T-cell (primary cell): ENCODE data around the gene CDKN2B-AS1. TPM values are rescaled to one million over a fixed set of nuclear protein-coding genes. Genes with fewer than 3 reads are reported as not detected.
A peak's percentile ranks its signal among the peaks of the same experiment; 100 is the strongest.

ENCODE experiments used
- ATAC-seq, 4 experiments: fragments of 200-7000 bp in 3 of 4; fragments of 150-1000 bp in 1 of 4; cut with Tn5 transposase; replicated peaks in 1 of 4; 1 replicate in 3 of 4; 2 replicates in 1 of 4; pipeline ENCODE4 v1.10.0; 2021; ENCODE audit warnings: moderate library complexity in 3 of 4, mild to moderate bottlenecking in 2 of 4, moderate number of reproducible peaks in 1 of 4
- CTCF ChIA-PET, 2 donors: fragments of 300-600 bp; sonication (Branson Sonifier 250); formaldehyde crosslinking; loops; one replicate each; lab custom pipeline; 2022; ENCODE audit warnings: antibody characterized with exemption in 2 of 2; lab: Charles Lee
- POLR2A ChIA-PET, 2 donors: fragments of 300-600 bp; sonication (Branson Sonifier 250); formaldehyde crosslinking; loops; one replicate each; lab custom pipeline; 2022; ENCODE audit warnings: antibody characterized with exemption in 2 of 2; lab: Charles Lee
- DNase-seq, 35 experiments: peaks; one replicate each; pipeline versions ENCODE4 v3.0.0 to v3.0.0-alpha.2; 2013 to 2023
- H3K27ac ChIP-seq: one replicate; pipeline ENCODE4 v1.5.1; 2013; ENCODE audit warnings: low read length
- H3K27me3 ChIP-seq, 2 experiments: replicated peaks in 1 of 2; 1 replicate in 1 of 2; 2 replicates in 1 of 2; pipeline versions ENCODE4 v1.6.1 to v1.7.0; 2013; ENCODE audit warnings: low read length in 1 of 2, mixed read lengths in 1 of 2; ENCODE audit not compliant: control insufficient read depth in 2 of 2, insufficient read depth in 2 of 2; ENCODE audit errors: extremely low read depth in 1 of 2
- H3K36me3 ChIP-seq, 2 donors: 1 replicate in 1 of 2; 2 replicates in 1 of 2; pipeline versions ENCODE4 v1.6.1 to v1.7.0; 2013; ENCODE audit warnings: low read length in 1 of 2; ENCODE audit not compliant: control insufficient read depth in 2 of 2, insufficient read depth in 1 of 2; ENCODE audit errors: extremely low read depth in 1 of 2
- H3K4me1 ChIP-seq, 2 experiments: 1 replicate in 1 of 2; 2 replicates in 1 of 2; pipeline versions ENCODE4 v1.6.1 to v1.7.0; 2013; ENCODE audit warnings: low read length in 2 of 2, mixed read lengths in 1 of 2; ENCODE audit not compliant: insufficient read depth in 2 of 2, control insufficient read depth in 1 of 2; ENCODE audit errors: extremely low read depth in 1 of 2
- H3K4me3 ChIP-seq, 2 donors: 1 replicate in 1 of 2; 2 replicates in 1 of 2; pipeline versions ENCODE4 v1.5.1 to v1.7.0; 2013; ENCODE audit warnings: mild to moderate bottlenecking in 2 of 2, low read length in 1 of 2, moderate library complexity in 1 of 2; ENCODE audit not compliant: control insufficient read depth in 1 of 2; ENCODE audit errors: extremely low read depth in 1 of 2
- H3K9me3 ChIP-seq: 2 replicates; pipeline ENCODE4 v1.7.0; 2013
- H3K27ac Mint-ChIP-seq, 2 donors: one replicate each; pipeline ENCODE4 v1.8.0; 2020 to 2021; ENCODE audit warnings: mild to moderate bottlenecking in 2 of 2, mixed read lengths in 2 of 2
- H3K27me3 Mint-ChIP-seq, 2 donors: one replicate each; pipeline ENCODE4 v1.8.0; 2021 to 2022; ENCODE audit warnings: mixed read lengths in 2 of 2
- H3K36me3 Mint-ChIP-seq: one replicate; pipeline ENCODE4 v1.8.0; 2021; ENCODE audit warnings: mixed read lengths
- H3K4me1 Mint-ChIP-seq, 3 donors: one replicate each; pipeline ENCODE4 v1.8.0; 2020 to 2022; ENCODE audit warnings: mixed read lengths in 3 of 3, mild to moderate bottlenecking in 1 of 3
- H3K4me3 Mint-ChIP-seq, 3 donors: one replicate each; pipeline ENCODE4 v1.8.0; 2020 to 2022; ENCODE audit warnings: mild to moderate bottlenecking in 3 of 3, mixed read lengths in 3 of 3, moderate library complexity in 3 of 3
- H3K9me3 Mint-ChIP-seq, 3 donors: one replicate each; pipeline ENCODE4 v1.8.0; 2020 to 2022; ENCODE audit warnings: mixed read lengths in 3 of 3
- WGBS: methylation state at CpG from one replicate; pipeline ENCODE4 v1.1.5; 2013; ENCODE audit warnings: missing lambda C conversion rate; ENCODE audit not compliant: insufficient coverage; 5-methylcytosine and 5-hydroxymethylcytosine counted together
- total RNA-seq, 35 experiments: library from RNA in 6 of 35; stranded (reverse) in 6 of 35; fragments of 120-200 nt in 1 of 35; gene quantifications; one replicate each; pipeline versions ENCODE4 v1.2.1 to v1.2.4 and lab custom pipeline; 2013 to 2026

Gene CDKN2B-AS1
- total RNA-seq, 5 donors from 2014 or later (not counting 1 experiment from before 2014, with no cell fraction given), result 1.1 to 1.5 (median 1.4) TPM

DNA sequence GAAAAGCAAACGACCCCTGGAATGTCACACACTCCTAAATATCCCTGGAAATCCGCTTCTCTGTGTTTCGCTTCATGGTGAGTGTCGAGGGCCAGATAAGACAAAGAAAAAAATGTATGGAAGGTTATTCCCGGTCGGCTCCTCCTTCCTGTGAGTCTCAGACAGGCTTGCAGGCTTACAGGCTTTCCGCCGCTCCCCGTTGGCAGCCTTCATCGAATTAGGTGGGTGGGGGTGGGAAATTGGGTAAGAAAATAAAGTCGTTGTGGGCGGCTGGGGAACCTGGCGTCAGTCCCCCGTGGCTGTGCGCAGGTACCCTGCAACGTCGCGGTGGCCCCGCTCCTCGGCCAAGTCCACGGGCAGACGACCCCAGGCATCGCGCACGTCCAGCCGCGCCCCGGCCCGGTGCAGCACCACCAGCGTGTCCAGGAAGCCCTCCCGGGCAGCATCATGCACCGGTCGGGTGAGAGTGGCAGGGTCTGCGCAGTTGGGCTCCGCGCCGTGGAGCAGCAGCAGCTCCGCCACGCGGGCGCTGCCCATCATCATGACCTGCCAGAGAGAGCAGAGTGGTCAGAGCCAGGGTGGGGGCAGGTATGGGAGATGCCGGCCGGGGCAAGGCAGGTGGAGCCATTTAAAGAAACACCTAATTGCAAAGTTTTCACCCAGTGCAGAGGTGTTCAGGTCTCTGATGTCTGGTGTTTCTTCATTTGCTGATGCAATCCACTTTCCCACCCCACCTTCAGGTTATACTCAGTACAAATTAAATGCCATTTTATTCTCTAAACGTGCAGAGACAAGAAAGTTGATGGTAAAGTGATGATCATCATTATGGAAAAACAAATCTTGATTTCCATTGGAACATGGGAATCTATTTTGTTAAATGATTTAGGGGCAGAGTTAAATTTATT lies 11.4 kb downstream of the CDKN2B-AS1 start:
- H3K9me3 ChIP-seq, result no peaks in the 10 kb centered on the region
- H3K4me1 ChIP-seq, result peaks cover 9 to 24% of the 10 kb centered on the region in 2 experiments
- Mint-ChIP-seq H3K9me3 (no peaks in the 10 kb centered on the region), H3K36me3 (peaks cover 3% of the 10 kb centered on the region), H3K27ac (no peak overlapping the region), H3K4me3 (peak overlapping the region; percentile 7 to 51 (median 14)), H3K27me3 (peaks cover 58 to 67% of the 10 kb centered on the region in 2 donors), H3K4me1 (peaks cover 22 to 34% (median 26%) of the 10 kb centered on the region in 3 donors)
- H3K27ac ChIP-seq, result no peak overlapping the region
- no peak overlapping the region for H3K4me3 ChIP-seq
- WGBS, result 27% methylated on average over 37 of the region's 44 CpGs
- ATAC-seq (no peak), DNase-seq (no peak)
- no peaks in the 10 kb centered on the region for H3K36me3 ChIP-seq
- ChIA-PET CTCF (interaction anchor here in 1 of 2 donors (3.4 kb wide), 1 partner anchor 193 kb away, joined by 55 read pairs; no protein-coding TSS in a partner anchor), POLR2A (no interaction called here)
- peaks cover 31 to 33% of the 10 kb centered on the region in 2 experiments for H3K27me3 ChIP-seq

DNA sequence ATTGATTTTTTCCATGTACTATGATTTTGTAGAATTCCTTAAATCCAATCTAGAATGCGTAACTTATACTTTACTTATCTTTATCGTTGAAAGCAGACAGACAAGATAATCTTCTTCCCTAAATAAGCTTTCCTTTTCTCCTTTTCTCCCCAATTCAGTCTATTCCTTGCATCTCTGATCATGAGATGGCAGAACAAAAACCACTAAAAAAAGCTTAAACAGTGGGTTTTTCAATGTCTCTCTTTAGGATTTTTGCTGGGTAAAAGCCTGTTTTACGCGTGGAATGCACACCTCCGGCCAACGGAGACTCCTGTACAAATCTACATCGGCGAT lies 13.8 kb downstream of the CDKN2B-AS1 start:
- no peak overlapping the region for H3K27ac ChIP-seq
- peaks cover 59 to 62% of the 10 kb centered on the region in 2 donors for H3K27me3 Mint-ChIP-seq
- ChIA-PET CTCF (interaction anchor here (0.5 to 3.4 kb wide), 23 partner anchors 13 to 451 kb away, joined by 3 to 55 read pairs (median 4); partner anchors contain the start of genes CDKN2A (in 2 of the 2) and CDKN2B-AS1 (in 2 of the 2)), POLR2A (interaction anchor here in 1 of 2 donors (0.5 to 0.6 kb wide), 2 partner anchors 65 to 195 kb away, joined by 3 read pairs; no protein-coding TSS in a partner anchor)
- peak overlapping the region in 1 of 2 donors; percentile 46 for H3K27ac Mint-ChIP-seq
- peak overlapping the region; percentile 68 to 85 (median 81) for H3K4me3 Mint-ChIP-seq
- no peaks in the 10 kb centered on the region for H3K9me3 ChIP-seq
- H3K36me3 ChIP-seq, result no peaks in the 10 kb centered on the region
- peaks cover 22 to 34% (median 26%) of the 10 kb centered on the region in 3 donors for H3K4me1 Mint-ChIP-seq
- ATAC-seq (no peak), DNase-seq (no peak)
- no peaks in the 10 kb centered on the region for H3K9me3 Mint-ChIP-seq
- WGBS, result 2% methylated on average over 6 of the region's 8 CpGs
- peaks cover 30 to 39% of the 10 kb centered on the region in 2 experiments for H3K27me3 ChIP-seq
- peaks cover 9 to 24% of the 10 kb centered on the region in 2 experiments for H3K4me1 ChIP-seq
- peak overlapping the region; percentile 61 to 77 for H3K4me3 ChIP-seq
- peaks cover 3% of the 10 kb centered on the region for H3K36me3 Mint-ChIP-seq

DNA sequence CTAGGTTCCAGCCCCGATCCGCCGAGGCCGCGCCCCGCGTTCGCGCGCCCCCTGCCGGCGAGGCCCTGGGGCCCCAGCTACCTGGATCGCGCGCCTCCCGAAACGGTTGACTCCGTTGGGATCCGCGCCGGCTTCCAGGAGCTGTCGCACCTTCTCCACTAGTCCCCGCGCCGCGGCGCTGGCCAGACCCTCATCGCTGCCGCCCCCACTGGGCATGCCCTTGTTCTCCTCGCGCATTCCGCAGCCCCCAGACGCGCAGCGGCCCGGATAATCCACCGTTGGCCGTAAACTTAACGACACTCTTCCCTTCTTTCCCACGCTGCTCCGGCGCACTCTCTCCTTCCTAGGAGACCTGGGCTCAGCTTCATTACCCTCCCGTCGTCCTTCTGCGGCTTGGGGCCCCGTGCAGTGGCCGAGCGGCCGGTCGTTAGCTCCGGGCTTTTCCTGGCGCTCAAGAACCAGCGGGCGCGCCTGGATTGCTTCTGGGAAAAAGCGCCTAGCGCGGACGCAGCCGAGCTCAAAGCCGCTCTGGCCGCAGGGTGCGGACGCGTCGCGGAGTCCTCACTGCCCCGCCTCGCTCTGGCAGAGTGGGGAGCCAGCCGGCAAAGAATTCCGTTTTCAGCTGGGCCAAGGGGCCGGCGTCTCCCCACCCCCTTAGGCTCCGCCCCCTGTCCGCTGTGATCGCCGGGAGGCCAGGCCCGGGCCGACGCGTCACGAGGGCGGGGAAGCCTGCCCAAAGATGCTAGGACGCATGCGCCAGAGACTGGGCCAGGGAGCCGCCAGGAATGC lies 14.3 kb downstream of the CDKN2B-AS1 start, which contains the start of gene CDKN2B:
CDKN2B (minus strand) TSS at position 589 of the 789 bp plus-strand sequence; CDS start at position 237, 352 bp downstream.
- peak within 1 kb of the TSS; percentile 68 to 85 (median 81) for H3K4me3 Mint-ChIP-seq
- H3K36me3 Mint-ChIP-seq, result no peaks in the 10 kb centered on the region
- peaks cover 22 to 34% (median 26%) of the 10 kb centered on the region in 3 donors for H3K4me1 Mint-ChIP-seq
- no peak within 1 kb of the TSS for H3K27ac ChIP-seq
- WGBS, result 3% methylated on average over 86 of the region's 86 CpGs
- H3K9me3 Mint-ChIP-seq, result no peaks in the 10 kb centered on the region
- ChIA-PET POLR2A (interaction anchor here (0.5 to 0.6 kb wide), 2 partner anchors 65 to 397 kb away, joined by 3 to 4 read pairs; no protein-coding TSS in a partner anchor), CTCF (interaction anchor here (0.6 to 3.4 kb wide), 24 partner anchors 13 to 452 kb away, joined by 3 to 55 read pairs (median 4); partner anchors contain the start of genes CDKN2A (in 1 of the 2) and CDKN2B-AS1 (in 1 of the 2))
- peak within 1 kb of the TSS in 1 of 2 donors; percentile 46 for H3K27ac Mint-ChIP-seq
- peaks cover 30 to 39% of the 10 kb centered on the region in 2 experiments for H3K27me3 ChIP-seq
- H3K4me1 ChIP-seq, result peaks cover 9 to 24% of the 10 kb centered on the region in 2 experiments
- ATAC-seq, result peak; percentile 70 to 80 (median 73)
- DNase-seq, result peak in 25 of 35 experiments; percentile 23 to 80 (median 45)
- H3K4me3 ChIP-seq, result peak within 1 kb of the TSS; percentile 61 to 77
- no peaks in the 10 kb centered on the region for H3K9me3 ChIP-seq
- peaks cover 58% of the 10 kb centered on the region in 2 donors for H3K27me3 Mint-ChIP-seq
- H3K36me3 ChIP-seq, result no peaks in the 10 kb centered on the region

DNA sequence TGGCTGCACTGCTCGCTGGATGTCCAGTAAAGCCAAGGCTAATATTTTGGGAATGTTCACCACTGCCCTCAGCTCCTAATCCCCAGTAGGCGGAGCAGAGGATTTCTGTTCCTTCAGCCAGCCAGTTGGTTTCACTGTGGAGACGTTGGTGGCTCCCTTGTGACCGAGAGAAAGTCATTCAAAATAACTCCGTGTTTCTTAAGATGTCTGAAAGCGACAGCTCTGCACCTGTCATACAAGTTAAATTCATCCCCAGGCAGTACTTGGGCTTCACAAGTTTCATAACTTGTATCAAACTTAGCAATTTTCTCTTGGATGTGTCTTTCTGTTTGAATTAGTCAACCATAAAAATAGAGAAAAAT lies 14.9 kb downstream of the CDKN2B-AS1 start:
- H3K27ac Mint-ChIP-seq, result no peak overlapping the region
- H3K4me3 ChIP-seq, result peak overlapping the region; percentile 61 to 77

DNA sequence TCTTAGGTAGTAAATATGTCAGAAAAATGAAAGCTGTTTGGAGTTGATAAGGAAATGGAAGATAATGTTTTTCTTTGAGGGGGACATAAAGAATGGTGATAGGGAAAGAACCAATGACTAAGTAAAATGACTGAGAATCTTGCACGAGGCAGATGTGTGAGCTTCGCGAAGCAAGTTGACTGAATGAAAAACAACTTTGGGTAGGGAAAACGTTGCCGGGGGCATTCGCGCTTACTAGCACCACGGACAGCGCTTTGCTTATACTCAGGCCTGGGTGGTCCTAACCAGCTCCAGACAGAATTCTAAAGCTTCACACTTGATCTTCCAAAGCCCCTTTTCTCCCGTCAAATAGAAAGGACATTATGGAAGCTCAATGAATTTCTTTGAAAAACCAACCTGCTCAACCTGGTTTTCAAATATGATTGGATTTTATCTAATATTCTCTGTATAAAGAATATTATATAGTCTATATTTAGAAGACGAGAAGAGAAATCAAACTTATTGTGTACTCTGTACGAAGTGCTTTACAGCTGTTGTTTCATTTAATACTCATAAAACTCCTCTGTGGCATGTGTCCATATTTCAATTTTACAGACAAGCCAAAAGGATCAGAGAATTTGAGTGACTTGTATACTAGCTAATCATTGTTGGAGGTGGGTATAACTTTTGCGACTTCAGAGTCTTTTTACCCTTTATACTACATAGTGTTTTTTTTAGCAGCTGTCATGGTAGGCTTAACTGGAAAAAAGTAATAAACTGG lies 16.5 kb downstream of the CDKN2B-AS1 start:
- H3K27ac Mint-ChIP-seq, result no peak overlapping the region
- Histone ChIP-seq H3K36me3 (no peaks in the 10 kb centered on the region), H3K27me3 (peaks cover 16 to 27% of the 10 kb centered on the region in 2 experiments), H3K9me3 (no peaks in the 10 kb centered on the region), H3K4me3 (no peak overlapping the region), H3K27ac (no peak overlapping the region), H3K4me1 (peaks cover 6 to 13% of the 10 kb centered on the region in 2 experiments)
- ChIA-PET CTCF (interaction anchor here in 1 of 2 donors (0.5 to 1.4 kb wide), 6 partner anchors 24 to 199 kb away, joined by 3 to 8 read pairs (median 4); no protein-coding TSS in a partner anchor), POLR2A (interaction anchor here in 1 of 2 donors (0.7 kb wide), 1 partner anchor 155 kb away, joined by 4 read pairs; no protein-coding TSS in a partner anchor)
- ATAC-seq (no peak), DNase-seq (peak in 1 of 35 experiments; percentile 41)
- peaks cover 12 to 17% (median 13%) of the 10 kb centered on the region in 3 donors for H3K4me1 Mint-ChIP-seq
- H3K4me3 Mint-ChIP-seq, result no peak overlapping the region
- WGBS, result 13% methylated on average over 7 of the region's 13 CpGs
- peaks cover 38% of the 10 kb centered on the region in 2 donors for H3K27me3 Mint-ChIP-seq
- H3K36me3 Mint-ChIP-seq, result no peaks in the 10 kb centered on the region
- no peaks in the 10 kb centered on the region for H3K9me3 Mint-ChIP-seq

More for the DNA sequence above, 14.9 kb downstream of the CDKN2B-AS1 start:
- H3K27ac ChIP-seq, result no peak overlapping the region
- POLR2A ChIA-PET, result interaction anchor here in 1 of 2 donors (0.6 kb wide), 1 partner anchor 396 kb away, joined by 4 read pairs; no protein-coding TSS in a partner anchor
- Mint-ChIP-seq H3K36me3 (no peaks in the 10 kb centered on the region), H3K4me1 (peaks cover 22 to 32% (median 24%) of the 10 kb centered on the region in 3 donors), H3K9me3 (no peaks in the 10 kb centered on the region), H3K27me3 (peaks cover 52 to 53% of the 10 kb centered on the region in 2 donors), H3K4me3 (peak overlapping the region; percentile 68 to 85 (median 81))
- H3K27me3 ChIP-seq, result peaks cover 25 to 39% of the 10 kb centered on the region in 2 experiments
- no peaks in the 10 kb centered on the region for H3K36me3 ChIP-seq
- CTCF ChIA-PET, result interaction anchor here (0.7 to 3.4 kb wide), 12 partner anchors 14 to 206 kb away, joined by 3 to 55 read pairs (median 4); partner anchors contain the start of genes CDKN2A (in 1 of the 2) and CDKN2B-AS1 (in 1 of the 2)
- ATAC-seq (peak in 2 of 4 experiments; percentile 7 to 11), DNase-seq (no peak)
- 21% methylated on average over 2 of the region's 6 CpGs for WGBS
- H3K4me1 ChIP-seq, result peaks cover 9 to 24% of the 10 kb centered on the region in 2 experiments
- H3K9me3 ChIP-seq, result no peaks in the 10 kb centered on the region
